MM.1S (cell line): ENCODE measurements around the gene TRIM44.

ENCODE experiments used
- EZH2 ChIP-seq: fragments of 300-600 bp; sonication (generic); optimal IDR thresholded peaks from 2 replicates; pipeline ENCODE3; 2017; ENCODE audit warnings: low read depth, mild to moderate bottlenecking, antibody characterized with exemption, low read length, mixed read lengths
- EZH2phosphoT487 ChIP-seq: fragments of 300-600 bp; sonication (generic); IDR thresholded peaks from 2 replicates; pipeline ENCODE4 v1.6.1; 2018; ENCODE audit warnings: antibody characterized with exemption, low read length
- TF ChIP-seq, protein P1 (sequence below): fragments of 300-600 bp; sonication (generic); IDR thresholded peaks from 2 replicates; pipeline ENCODE4 v1.5.1; 2016; ENCODE audit warnings: antibody characterized with exemption, low read length, mixed read lengths

DNA sequence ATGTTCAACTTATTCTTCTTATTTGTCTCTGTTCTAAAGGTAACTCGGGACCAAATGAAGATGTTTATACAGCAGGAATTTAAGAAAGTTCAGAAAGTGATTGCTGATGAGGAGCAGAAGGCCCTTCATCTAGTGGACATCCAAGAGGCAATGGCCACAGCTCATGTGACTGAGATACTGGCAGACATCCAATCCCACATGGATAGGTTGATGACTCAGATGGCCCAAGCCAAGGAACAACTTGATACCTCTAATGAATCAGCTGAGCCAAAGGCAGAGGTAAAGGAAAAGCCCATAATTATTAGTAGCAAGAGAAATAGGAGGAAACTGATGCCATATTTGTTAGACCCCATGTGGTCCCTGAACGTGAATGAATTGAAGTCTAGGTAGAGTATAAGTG is 63.3 kb downstream of the TRIM44 start:
- TF ChIP-seq EZH2phosphoT487: no peak
- TF ChIP-seq, protein P1, sequence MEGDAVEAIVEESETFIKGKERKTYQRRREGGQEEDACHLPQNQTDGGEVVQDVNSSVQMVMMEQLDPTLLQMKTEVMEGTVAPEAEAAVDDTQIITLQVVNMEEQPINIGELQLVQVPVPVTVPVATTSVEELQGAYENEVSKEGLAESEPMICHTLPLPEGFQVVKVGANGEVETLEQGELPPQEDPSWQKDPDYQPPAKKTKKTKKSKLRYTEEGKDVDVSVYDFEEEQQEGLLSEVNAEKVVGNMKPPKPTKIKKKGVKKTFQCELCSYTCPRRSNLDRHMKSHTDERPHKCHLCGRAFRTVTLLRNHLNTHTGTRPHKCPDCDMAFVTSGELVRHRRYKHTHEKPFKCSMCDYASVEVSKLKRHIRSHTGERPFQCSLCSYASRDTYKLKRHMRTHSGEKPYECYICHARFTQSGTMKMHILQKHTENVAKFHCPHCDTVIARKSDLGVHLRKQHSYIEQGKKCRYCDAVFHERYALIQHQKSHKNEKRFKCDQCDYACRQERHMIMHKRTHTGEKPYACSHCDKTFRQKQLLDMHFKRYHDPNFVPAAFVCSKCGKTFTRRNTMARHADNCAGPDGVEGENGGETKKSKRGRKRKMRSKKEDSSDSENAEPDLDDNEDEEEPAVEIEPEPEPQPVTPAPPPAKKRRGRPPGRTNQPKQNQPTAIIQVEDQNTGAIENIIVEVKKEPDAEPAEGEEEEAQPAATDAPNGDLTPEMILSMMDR: no peak
- TF ChIP-seq EZH2: no peak
